Measurements from ENCODE around the gene ARL13B. TPM values are rescaled to one million over a fixed set of nuclear protein-coding genes. Genes with fewer than 3 reads are reported as not detected.
A peak's percentile ranks its signal among the peaks of the same experiment; 100 is the strongest.
"Not testable (repeated sequence)": the region's sequence is repeated elsewhere in the genome, so short reads cannot be mapped to it uniquely, and the experiment has no call there.

Gene ARL13B
- total RNA-seq, 1 donor from 2014 or later: 3.4 TPM

DNA sequence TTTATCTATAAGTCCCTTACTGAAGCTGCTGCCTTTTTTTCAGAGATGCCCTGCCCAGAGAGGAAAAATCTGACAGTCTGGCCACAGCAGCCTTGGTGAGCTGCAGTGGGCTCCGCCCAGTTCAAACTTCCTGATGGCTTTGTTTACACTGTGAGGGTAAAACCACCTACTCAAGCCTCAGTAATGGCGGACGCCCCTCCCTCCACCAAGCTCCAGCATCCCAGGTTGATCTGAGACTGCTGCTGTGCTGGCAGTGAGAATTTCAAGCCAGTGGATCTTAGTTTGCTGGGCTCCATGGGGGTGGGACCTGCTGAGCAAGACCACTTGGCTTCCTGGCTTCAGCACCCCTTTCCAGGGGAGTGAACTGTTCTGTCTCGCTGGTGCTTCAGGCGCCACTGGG lies 100.6 kb downstream of the ARL13B start:
- DNase-seq (ENCODE audit: missing footprints); ATAC-seq; intact Hi-C loops (cut with DNase I): not testable (repeated sequence)

DNA sequence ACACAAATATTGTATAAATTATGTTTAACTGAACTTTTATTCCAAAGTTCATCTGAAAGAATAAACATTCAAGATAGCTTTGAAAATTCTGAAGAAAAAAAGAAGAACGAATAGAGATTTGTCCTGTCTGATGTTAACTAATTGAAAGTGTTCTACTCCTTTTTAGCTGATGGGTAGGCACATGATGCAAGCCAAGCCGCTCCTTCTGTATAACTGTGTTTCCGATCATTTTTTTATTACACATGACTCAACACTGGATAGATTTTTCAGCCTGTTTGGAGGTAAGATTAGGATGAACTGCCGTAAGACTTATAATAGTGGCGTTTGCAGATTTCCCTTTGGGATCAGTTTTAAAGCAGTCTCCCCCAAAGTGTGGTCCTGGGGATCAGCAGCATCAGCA lies 101.9 kb downstream of the ARL13B start:
- DNase-seq (ENCODE audit: missing footprints): no peak
- intact Hi-C loops (cut with DNase I): no loop called here
- no peak for ATAC-seq

GRCh38 chr3:94082391-94082937 lies 102.5 kb downstream of the ARL13B start:
- no peak for DNase-seq (ENCODE audit: missing footprints)
- no peak for ATAC-seq
- intact Hi-C loops (cut with DNase I): no loop called here

- DNase-seq (ENCODE audit: missing footprints): no peak
- ATAC-seq: no peak
- intact Hi-C loops (cut with DNase I): no loop called here
Measured at GRCh38 chr3:94083261-94083660, 103.3 kb downstream of the ARL13B start.

DNA sequence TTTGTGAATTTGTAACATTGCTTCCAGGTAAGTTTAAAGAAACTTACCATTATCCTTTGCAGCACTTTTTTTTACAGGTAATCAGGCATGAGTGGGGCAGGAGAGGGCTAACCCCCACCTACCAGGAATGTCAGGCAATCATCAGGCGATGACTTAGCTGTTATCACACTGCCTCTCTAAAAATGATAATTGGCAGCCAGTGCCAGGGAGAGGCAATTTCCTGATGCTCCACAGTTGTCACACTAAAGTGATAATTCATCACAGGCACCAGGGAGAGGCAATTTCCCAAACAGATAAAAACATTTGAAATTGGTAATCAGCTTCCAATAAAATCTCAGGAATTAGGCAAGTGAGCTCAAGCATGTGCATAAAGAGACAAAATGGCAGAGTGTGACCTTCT lies 109.2 kb downstream of the ARL13B start:
- no peak for DNase-seq (ENCODE audit: missing footprints)
- intact Hi-C loops (cut with DNase I): no loop called here
- ATAC-seq: no peak

GRCh38 chr3:94092086-94092485 lies 112.1 kb downstream of the ARL13B start:
- no peak for ATAC-seq
- intact Hi-C loops (cut with DNase I): no loop called here
- no peak for DNase-seq (ENCODE audit: missing footprints)

DNA sequence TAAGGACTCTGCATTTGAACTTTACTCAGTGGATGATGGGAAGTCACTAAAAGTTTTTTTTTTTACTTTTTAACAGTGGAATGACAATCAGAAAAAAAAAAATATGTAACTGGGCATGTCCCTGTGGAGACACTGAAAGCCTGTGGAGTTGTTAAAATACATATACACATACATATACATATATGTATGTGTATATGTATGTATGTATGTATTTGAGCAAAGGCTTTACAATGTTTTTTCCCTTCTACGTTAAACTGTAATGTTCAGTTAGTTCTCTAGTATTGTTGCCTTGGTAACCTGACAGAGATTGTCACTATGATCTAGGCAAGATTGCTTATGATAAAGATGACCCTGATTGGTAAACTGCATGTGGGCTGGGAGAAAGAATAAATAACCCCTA lies 113.2 kb downstream of the ARL13B start:
- intact Hi-C loops (cut with DNase I): no loop called here
- ATAC-seq (no peak), DNase-seq (ENCODE audit: missing footprints) (no peak)

DNA sequence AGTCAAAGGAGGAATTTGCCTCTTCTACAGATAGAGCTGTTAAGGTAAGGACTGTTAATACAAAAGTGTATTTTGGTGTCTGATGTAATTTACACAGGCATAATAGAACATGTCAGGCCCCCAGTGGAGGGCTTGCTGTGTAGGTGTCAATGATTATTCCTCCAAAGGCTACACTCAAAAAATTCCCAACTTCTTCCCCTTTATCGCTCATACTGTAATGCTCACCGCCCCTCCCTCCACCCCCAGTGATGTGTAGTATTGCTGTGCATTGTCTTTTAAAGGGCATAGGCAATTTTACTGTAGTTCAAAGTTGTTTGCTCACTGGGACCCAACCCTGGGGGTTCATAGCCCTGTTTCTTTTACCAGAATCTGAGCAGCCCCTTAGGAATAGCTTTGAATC lies 115.2 kb downstream of the ARL13B start:
- no peak for ATAC-seq
- no peak for DNase-seq (ENCODE audit: missing footprints)
- intact Hi-C loops (cut with DNase I): no loop called here

DNA sequence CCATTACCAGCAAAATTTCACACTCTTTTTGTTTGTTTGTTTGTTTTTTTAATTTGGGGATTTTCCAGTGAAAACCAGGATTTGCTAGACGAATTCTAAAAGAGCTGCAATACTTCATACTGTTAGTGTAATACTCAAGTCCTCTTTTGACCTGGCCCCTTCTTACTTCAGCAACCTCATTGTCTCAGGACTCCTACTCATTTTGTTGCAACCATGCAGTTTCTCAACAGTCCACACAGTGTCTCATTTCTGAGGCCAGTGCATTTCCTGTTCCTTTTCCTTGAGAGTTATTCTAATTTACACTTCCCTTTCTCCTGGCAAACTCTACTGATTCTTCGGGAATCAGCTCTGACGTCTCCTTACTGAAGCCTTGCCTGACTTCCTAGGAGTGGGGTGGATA lies 118.5 kb downstream of the ARL13B start:
- intact Hi-C loops (cut with DNase I): no loop called here
- ATAC-seq (peak; percentile 26), DNase-seq (ENCODE audit: missing footprints) (no peak)

GRCh38 chr3:94099311-94099710 lies 119.4 kb downstream of the ARL13B start:
- no peak for DNase-seq (ENCODE audit: missing footprints)
- ATAC-seq: no peak
- intact Hi-C loops (cut with DNase I): no loop called here

- ATAC-seq: no peak
- intact Hi-C loops (cut with DNase I): no loop called here
Measured at GRCh38 chr3:94101860-94102259, 121.9 kb downstream of the ARL13B start.

More at GRCh38 chr3:94101860-94102259, 121.9 kb downstream of the ARL13B start:
- no peak for DNase-seq (ENCODE audit: missing footprints)

Other genes with a start within 250 kb of the ARL13B start
- gene PROS1, start 6.3 kb upstream of the ARL13B start, total RNA-seq: 23.1 TPM
- gene STX19, start 48.4 kb downstream of the ARL13B start, total RNA-seq: not detected
- 2.7 TPM for gene DHFR2, start 82.8 kb downstream of the ARL13B start, total RNA-seq
- gene NSUN3, start 82.9 kb downstream of the ARL13B start, total RNA-seq: 4.8 TPM